Neural cell (in vitro differentiated cells): ENCODE measurements around the gene CPSF6. TPM values are rescaled to one million over a fixed set of nuclear protein-coding genes. Genes with fewer than 3 reads are reported as not detected.
A peak's percentile ranks its signal among the peaks of the same experiment; 100 is the strongest.

Experiments
- H2AFZ ChIP-seq: fragments of 200-600, 300-800 bp; sonication (generic), shearing (Covaris generic); 2 replicates; pipeline ENCODE4 v1.6.0; 2014; ENCODE audit warnings: low read depth, mild to moderate bottlenecking, antibody characterized with exemption, low read length, moderate library complexity
- H3F3A ChIP-seq: fragments of 200-600 bp; shearing (Covaris generic); 2 replicates; pipeline ENCODE4 v1.6.1; 2016; ENCODE audit warnings: mild to moderate bottlenecking, moderate library complexity, mixed read lengths, antibody characterized with exemption, low read length; ENCODE audit not compliant: insufficient read depth, poor library complexity, severe bottlenecking
- H3K27ac ChIP-seq: fragments of 200-600, 300-800 bp; sonication (generic), shearing (Covaris generic); 2 replicates; pipeline ENCODE4 v1.5.1; 2014; ENCODE audit warnings: mild to moderate bottlenecking, low read length, moderate library complexity
- H3K27me3 ChIP-seq: fragments of 300-800, 200-600 bp; sonication (generic), shearing (Covaris generic); 2 replicates; pipeline ENCODE4 v1.6.0; 2014; ENCODE audit warnings: mild to moderate bottlenecking, low read depth, low read length, moderate library complexity; ENCODE audit not compliant: insufficient read depth
- H3K36me3 ChIP-seq: fragments of 300-800, 200-600 bp; sonication (generic), shearing (Covaris generic); 2 replicates; pipeline ENCODE4 v1.5.1; 2014; ENCODE audit warnings: mild to moderate bottlenecking, antibody characterized with exemption, low read length, moderate library complexity; ENCODE audit not compliant: insufficient read depth
- H3K4me2 ChIP-seq: fragments of 300-800, 200-600 bp; sonication (generic), shearing (Covaris generic); 2 replicates; pipeline ENCODE4 v1.6.0; 2014; ENCODE audit warnings: mild to moderate bottlenecking, low read length
- H3K4me3 ChIP-seq: fragments of 300-800, 200-600 bp; sonication (generic), shearing (Covaris generic); 2 replicates; pipeline ENCODE4 v1.5.1; 2014; ENCODE audit warnings: mild to moderate bottlenecking, low read length, moderate library complexity
- H3K79me2 ChIP-seq: fragments of 200-600 bp; shearing (Covaris generic); replicated peaks from 2 replicates; pipeline ENCODE4 v1.6.0; 2014; ENCODE audit warnings: mild to moderate bottlenecking, low read length, moderate library complexity; ENCODE audit not compliant: insufficient read depth
- H3K9ac ChIP-seq: fragments of 300-800, 200-600 bp; sonication (generic), shearing (Covaris generic); 2 replicates; pipeline ENCODE4 v1.6.1; 2016; ENCODE audit warnings: mild to moderate bottlenecking, low read length, mixed read lengths
- H3K9me2 ChIP-seq: fragments of 200-600 bp; shearing (Covaris generic); 2 replicates; pipeline ENCODE4 v1.6.1; 2016; ENCODE audit warnings: mild to moderate bottlenecking, low read length, mixed read lengths; ENCODE audit not compliant: insufficient read depth
- H3K9me3 ChIP-seq: fragments of 200-600, 300-800 bp; sonication (generic), shearing (Covaris generic); 2 replicates; pipeline ENCODE4 v1.6.1; 2016; ENCODE audit warnings: mild to moderate bottlenecking, mixed run types, low read length, moderate library complexity, mixed read lengths
- H4K20me1 ChIP-seq: fragments of 200-600 bp; shearing (Covaris generic); 2 replicates; pipeline ENCODE4 v1.6.1; 2016; ENCODE audit warnings: mild to moderate bottlenecking, mixed run types; ENCODE audit not compliant: insufficient read depth
- CTCF ChIP-seq: fragments of 450-650 bp; IDR thresholded peaks from 2 replicates; pipeline ENCODE4 v1.5.1; 2014; ENCODE audit warnings: antibody characterized with exemption, mild to moderate bottlenecking, moderate library complexity; ENCODE audit not compliant: poor library complexity, severe bottlenecking
- EP300 ChIP-seq: fragments of 450-650 bp; conservative IDR thresholded peaks from 2 replicates; pipeline ENCODE4 v1.6.1; 2014; ENCODE audit warnings: antibody characterized with exemption, mild to moderate bottlenecking, moderate library complexity; ENCODE audit not compliant: poor library complexity, severe bottlenecking
- EZH2 ChIP-seq: fragments of 200-600, 300-800 bp; shearing (Covaris generic), sonication (generic); IDR thresholded peaks from 2 replicates; pipeline ENCODE4 v1.6.1; 2014; ENCODE audit warnings: antibody characterized with exemption, low read length, borderline replicate concordance, mild to moderate bottlenecking; ENCODE audit not compliant: insufficient read depth, poor library complexity, severe bottlenecking
- MXI1 ChIP-seq: fragments of 450-650 bp; conservative IDR thresholded peaks from 2 replicates; pipeline ENCODE4 v1.6.1; 2014; ENCODE audit warnings: antibody characterized with exemption, mild to moderate bottlenecking; ENCODE audit not compliant: poor library complexity, severe bottlenecking
- POLR2AphosphoS5 ChIP-seq: IDR thresholded peaks from 2 replicates; pipeline ENCODE4 v1.6.1; 2012
- RAD21 ChIP-seq: fragments of 450-650 bp; conservative IDR thresholded peaks from 2 replicates; pipeline ENCODE4 v1.6.1; 2014; ENCODE audit warnings: antibody characterized with exemption, mild to moderate bottlenecking, moderate library complexity
- REST ChIP-seq: IDR thresholded peaks from 2 replicates; pipeline ENCODE4 v1.6.1; 2012; ENCODE audit warnings: borderline replicate concordance
- SMC3 ChIP-seq: fragments of 450-650 bp; conservative IDR thresholded peaks from 2 replicates; pipeline ENCODE4 v1.6.1; 2014; ENCODE audit warnings: antibody characterized with exemption, mild to moderate bottlenecking, moderate library complexity; ENCODE audit not compliant: poor library complexity
- TAF1 ChIP-seq: IDR thresholded peaks from 2 replicates; pipeline ENCODE4 v1.6.1; 2012; ENCODE audit warnings: low read depth
- polyA minus RNA-seq: library from RNA; depleted of rRNA, polyadenylated mRNA; stranded (reverse); fragments of >200 nt; gene quantifications from 2 replicates; pipeline ENCODE4 v1.2.3, GENCODE V29; 2014
- polyA plus RNA-seq: library from polyadenylated mRNA; depleted of rRNA; stranded (reverse); fragments of >200 nt; gene quantifications from 2 replicates; pipeline ENCODE4 v1.2.3, GENCODE V29; 2014

The CPSF6 gene
- polyA plus RNA-seq (162 and 180 TPM in 2 replicates), polyA minus RNA-seq (184 and 216 TPM in 2 replicates)

GRCh38 chr12:69239352-69239921 is at the start of gene CPSF6:
Gene CPSF6 (plus strand): TSS chr12:69239569. CDS start chr12:69239647, 78 bp downstream.
- Histone ChIP-seq H3K79me2 (peaks cover 45% of the 10 kb centered on the region), H3K4me2 (peak within 1 kb of the TSS; percentile 44), H3K27me3 (no peaks in the 10 kb centered on the region), H3K36me3 (no peaks in the 10 kb centered on the region), H2AFZ (peak within 1 kb of the TSS; percentile 63), H3F3A (peaks cover 7% of the 10 kb centered on the region), H3K27ac (peak within 1 kb of the TSS; percentile 99), H3K9me3 (no peaks in the 10 kb centered on the region), H3K9ac (peak within 1 kb of the TSS; percentile 97), H3K4me3 (peak within 1 kb of the TSS; percentile 92), H4K20me1 (peaks cover 24% of the 10 kb centered on the region), H3K9me2 (no peaks in the 10 kb centered on the region)
- TF ChIP-seq REST: peak; percentile 70
- TF ChIP-seq EZH2: no peak
- peak; percentile 56 for TF ChIP-seq MXI1
- TF ChIP-seq CTCF: peak; percentile 19
- peak; percentile 99 for TF ChIP-seq POLR2AphosphoS5
- peak; percentile 64 for TF ChIP-seq EP300
- TF ChIP-seq SMC3: peak; percentile 40
- TF ChIP-seq TAF1: peak; percentile 90
- TF ChIP-seq RAD21: peak; percentile 28

- Histone ChIP-seq H3K4me2 (no peak overlapping the region), H4K20me1 (no peaks in the 10 kb centered on the region), H3K27me3 (no peaks in the 10 kb centered on the region), H3F3A (no peaks in the 10 kb centered on the region), H2AFZ (no peak overlapping the region), H3K9ac (no peak overlapping the region), H3K9me2 (no peaks in the 10 kb centered on the region), H3K36me3 (no peaks in the 10 kb centered on the region), H3K4me3 (no peak overlapping the region), H3K9me3 (no peaks in the 10 kb centered on the region), H3K27ac (no peak overlapping the region), H3K79me2 (no peaks in the 10 kb centered on the region)
- TF ChIP-seq CTCF (no peak), POLR2AphosphoS5 (no peak), RAD21 (no peak), EP300 (no peak), SMC3 (no peak), EZH2 (no peak), MXI1 (no peak), REST (no peak), TAF1 (no peak)
These were observed 42.8 kb upstream of the CPSF6 start for GRCh38 chr12:69196302-69197288.
